Neuron (in vitro differentiated cells): ENCODE results near the gene NLRX1.

ENCODE experiments used
- H2AFZ ChIP-seq: one replicate; pipeline ENCODE4 v1.6.1; 2013; ENCODE audit warnings: low read depth, mild to moderate bottlenecking, inconsistent platforms, low read length, moderate library complexity
- H3K27me3 ChIP-seq: one replicate; pipeline ENCODE4 v1.6.1; 2013; ENCODE audit warnings: low read length; ENCODE audit not compliant: insufficient read depth
- H3K36me3 ChIP-seq: one replicate; pipeline ENCODE4 v1.6.1; 2013; ENCODE audit warnings: low read length; ENCODE audit not compliant: insufficient read depth
- H3K4me1 ChIP-seq: one replicate; pipeline ENCODE4 v1.6.1; 2013; ENCODE audit warnings: low read length; ENCODE audit not compliant: insufficient read depth
- H3K4me3 ChIP-seq: 2 replicates; pipeline ENCODE4 v1.5.1; 2013; ENCODE audit warnings: mild to moderate bottlenecking, low read length, moderate library complexity
- H3K9me3 ChIP-seq: one replicate; pipeline ENCODE4 v1.6.1; 2013; ENCODE audit warnings: low read length

NLRX1 gene

GRCh38 chr11:119147604-119148333 is 20.8 kb upstream of the NLRX1 start:
- Histone ChIP-seq H3K36me3 (no peaks in the 10 kb centered on the region), H3K4me3 (no peak overlapping the region), H3K9me3 (no peaks in the 10 kb centered on the region), H3K27me3 (peaks cover 49% of the 10 kb centered on the region), H3K4me1 (peaks cover 10% of the 10 kb centered on the region), H2AFZ (no peak overlapping the region)

- peak overlapping the region; percentile 63 for H2AFZ ChIP-seq
- peaks cover 10% of the 10 kb centered on the region for H3K4me1 ChIP-seq
- peaks cover 52% of the 10 kb centered on the region for H3K27me3 ChIP-seq
- H3K36me3 ChIP-seq = no peaks in the 10 kb centered on the region
- H3K9me3 ChIP-seq = no peaks in the 10 kb centered on the region
- peak overlapping the region; percentile 47 for H3K4me3 ChIP-seq
These were observed 19.9 kb upstream of the NLRX1 start for GRCh38 chr11:119148720-119149017.

- no peaks in the 10 kb centered on the region for H3K9me3 ChIP-seq
- peak within 1 kb of the TSS; percentile 47 for H3K4me3 ChIP-seq
- H3K4me1 ChIP-seq = peaks cover 10% of the 10 kb centered on the region
- H3K27me3 ChIP-seq = peaks cover 52% of the 10 kb centered on the region
- no peaks in the 10 kb centered on the region for H3K36me3 ChIP-seq
- peak within 1 kb of the TSS; percentile 63 for H2AFZ ChIP-seq
These were observed 19.3 kb upstream of the NLRX1 start, which contains the start of gene ABCG4 for GRCh38 chr11:119149018-119149785. TSS of gene ABCG4 (plus strand) at chr11:119149052. CDS start at chr11:119149966, 914 bp downstream.

GRCh38 chr11:119149786-119150275 is 18.7 kb upstream of the NLRX1 start:
- no peaks in the 10 kb centered on the region for H3K9me3 ChIP-seq
- peaks cover 55% of the 10 kb centered on the region for H3K27me3 ChIP-seq
- no peaks in the 10 kb centered on the region for H3K36me3 ChIP-seq
- peak overlapping the region; percentile 63 for H2AFZ ChIP-seq
- H3K4me1 ChIP-seq = peaks cover 10% of the 10 kb centered on the region
- H3K4me3 ChIP-seq = peak overlapping the region; percentile 47

GRCh38 chr11:119152043-119152442 is 16.5 kb upstream of the NLRX1 start:
- Histone ChIP-seq H3K36me3 (no peaks in the 10 kb centered on the region), H3K27me3 (peaks cover 57% of the 10 kb centered on the region), H2AFZ (no peak overlapping the region), H3K4me3 (no peak overlapping the region), H3K9me3 (no peaks in the 10 kb centered on the region), H3K4me1 (peaks cover 10% of the 10 kb centered on the region)

- Histone ChIP-seq H3K4me1 (peaks cover 10% of the 10 kb centered on the region), H3K9me3 (no peaks in the 10 kb centered on the region), H3K36me3 (no peaks in the 10 kb centered on the region), H2AFZ (no peak overlapping the region), H3K27me3 (peaks cover 57% of the 10 kb centered on the region), H3K4me3 (no peak overlapping the region)
These were observed 15.9 kb upstream of the NLRX1 start for GRCh38 chr11:119152604-119153003.

- H3K27me3 ChIP-seq = peaks cover 53% of the 10 kb centered on the region
These were observed 15.3 kb upstream of the NLRX1 start for GRCh38 chr11:119153049-119153818.

GRCh38 chr11:119154178-119154577 is 14.3 kb upstream of the NLRX1 start:
- Histone ChIP-seq H3K36me3 (no peaks in the 10 kb centered on the region), H3K4me3 (no peak overlapping the region), H2AFZ (no peak overlapping the region), H3K27me3 (peaks cover 49% of the 10 kb centered on the region), H3K4me1 (peaks cover 9% of the 10 kb centered on the region), H3K9me3 (no peaks in the 10 kb centered on the region)

More at GRCh38 chr11:119153049-119153818, 15.3 kb upstream of the NLRX1 start:
- Histone ChIP-seq H3K4me3 (no peak overlapping the region), H3K9me3 (no peaks in the 10 kb centered on the region), H2AFZ (no peak overlapping the region), H3K36me3 (no peaks in the 10 kb centered on the region), H3K4me1 (peaks cover 10% of the 10 kb centered on the region)

- Histone ChIP-seq H2AFZ (no peak overlapping the region), H3K4me1 (no peaks in the 10 kb centered on the region), H3K4me3 (no peak overlapping the region), H3K9me3 (no peaks in the 10 kb centered on the region), H3K27me3 (peaks cover 45% of the 10 kb centered on the region), H3K36me3 (no peaks in the 10 kb centered on the region)
These were observed 12.6 kb upstream of the NLRX1 start for GRCh38 chr11:119155733-119156492.

- peaks cover 42% of the 10 kb centered on the region for H3K27me3 ChIP-seq
- no peaks in the 10 kb centered on the region for H3K9me3 ChIP-seq
- no peaks in the 10 kb centered on the region for H3K36me3 ChIP-seq
- no peak overlapping the region for H3K4me3 ChIP-seq
- no peak overlapping the region for H2AFZ ChIP-seq
- H3K4me1 ChIP-seq = no peaks in the 10 kb centered on the region
These were observed 12.0 kb upstream of the NLRX1 start for GRCh38 chr11:119156496-119156895.

- Histone ChIP-seq H3K27me3 (peaks cover 40% of the 10 kb centered on the region), H2AFZ (no peak overlapping the region), H3K4me3 (no peak overlapping the region), H3K4me1 (no peaks in the 10 kb centered on the region), H3K9me3 (no peaks in the 10 kb centered on the region), H3K36me3 (no peaks in the 10 kb centered on the region)
These were observed 11.5 kb upstream of the NLRX1 start for GRCh38 chr11:119157063-119157462.

- Histone ChIP-seq H2AFZ (no peak overlapping the region), H3K4me3 (no peak overlapping the region), H3K4me1 (no peaks in the 10 kb centered on the region), H3K27me3 (peaks cover 35% of the 10 kb centered on the region), H3K36me3 (no peaks in the 10 kb centered on the region), H3K9me3 (no peaks in the 10 kb centered on the region)
These were observed 10.1 kb upstream of the NLRX1 start for GRCh38 chr11:119158467-119158866.
